ENCODE results near the gene TUT4.

The TUT4 gene

GRCh38 chr1:52469108-52469507 is 83.8 kb downstream of the TUT4 start:
- no peak for DNase-seq (ENCODE audit: low read depth in 2 of 2)

DNA sequence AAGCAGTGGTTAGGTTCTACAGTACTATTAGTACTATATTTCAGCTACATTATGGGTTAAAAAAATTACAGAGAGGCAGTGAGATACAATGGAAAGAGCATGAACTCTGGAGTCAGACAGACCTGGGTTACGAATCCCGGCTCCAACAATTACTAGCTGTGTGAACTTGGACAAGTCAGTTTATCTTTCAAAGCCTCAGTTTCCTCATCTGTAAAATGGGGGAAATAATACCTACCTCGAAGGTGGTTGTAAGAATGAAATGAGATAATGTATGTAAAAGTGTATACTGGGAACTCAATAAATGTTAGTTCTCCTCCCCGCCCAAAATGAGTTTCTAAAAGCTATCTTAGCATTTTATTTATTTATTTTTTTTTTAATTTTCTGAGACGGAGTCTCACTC is 89.0 kb downstream of the TUT4 start:
- no peak for DNase-seq (ENCODE audit: low read depth in 2 of 2)

DNA sequence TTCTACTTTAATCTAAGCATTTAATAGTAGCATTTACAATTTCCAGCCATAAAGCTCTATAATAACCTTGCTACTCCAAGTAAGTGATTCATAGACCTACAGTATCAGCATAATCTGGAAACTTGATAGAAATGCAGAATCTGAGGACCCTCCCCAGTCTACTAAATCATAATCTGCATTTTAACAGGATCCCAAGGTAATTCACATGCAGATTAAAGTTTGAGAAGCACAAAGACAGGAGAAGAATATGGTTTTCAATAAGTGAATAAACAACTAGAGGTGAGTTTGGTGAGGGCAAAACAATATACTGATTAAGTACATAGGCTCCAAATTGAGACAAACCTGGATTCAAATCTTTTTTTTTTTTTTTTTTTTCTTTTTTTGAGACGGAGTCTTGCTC is 91.1 kb downstream of the TUT4 start:
- no peak for DNase-seq (ENCODE audit: low read depth in 2 of 2)

DNA sequence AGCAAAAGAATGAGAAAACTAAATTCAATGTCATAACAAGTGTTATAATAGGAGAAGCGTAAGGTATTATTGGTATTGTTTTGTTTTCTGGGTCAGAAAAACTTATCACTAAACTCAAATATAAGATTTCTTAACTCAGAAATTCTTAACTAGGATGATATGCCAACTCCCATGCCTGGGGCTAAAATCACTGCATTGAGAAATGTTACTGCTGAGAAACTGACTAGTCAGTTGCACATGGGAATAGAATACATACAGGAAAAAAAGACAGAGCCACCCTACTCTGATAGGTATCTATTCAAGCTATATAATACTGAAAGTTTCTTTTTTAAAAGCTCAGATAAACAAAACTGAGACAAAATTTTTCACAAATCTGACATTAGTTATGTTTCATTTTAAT is 92.2 kb downstream of the TUT4 start:
- no peak for DNase-seq (ENCODE audit: low read depth in 2 of 2)

GRCh38 chr1:52455686-52456085 is 97.2 kb downstream of the TUT4 start:
- DNase-seq (ENCODE audit: low read depth in 2 of 2): no peak

DNA sequence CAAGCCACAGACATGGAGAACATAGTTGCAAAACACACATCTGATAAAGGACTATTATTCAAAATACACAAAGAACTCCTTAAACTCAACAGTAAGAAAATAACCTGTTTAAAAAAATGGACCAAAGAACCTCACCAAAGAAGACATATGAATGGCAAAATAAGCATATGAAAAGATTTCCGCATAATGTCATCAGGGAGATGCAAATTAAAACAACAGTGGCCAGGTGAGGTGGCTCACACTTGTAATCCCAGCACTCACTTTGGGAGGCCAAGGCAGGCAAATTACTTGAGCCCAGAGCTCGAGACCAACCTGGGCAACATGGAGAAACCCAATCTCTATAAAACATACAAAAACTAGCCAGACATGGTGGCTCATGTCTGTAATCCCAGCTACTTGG is 98.1 kb downstream of the TUT4 start:
- DNase-seq (ENCODE audit: low read depth in 2 of 2): no peak

GRCh38 chr1:52454127-52454526 is 98.8 kb downstream of the TUT4 start:
- no peak for DNase-seq (ENCODE audit: low read depth in 2 of 2)

DNA sequence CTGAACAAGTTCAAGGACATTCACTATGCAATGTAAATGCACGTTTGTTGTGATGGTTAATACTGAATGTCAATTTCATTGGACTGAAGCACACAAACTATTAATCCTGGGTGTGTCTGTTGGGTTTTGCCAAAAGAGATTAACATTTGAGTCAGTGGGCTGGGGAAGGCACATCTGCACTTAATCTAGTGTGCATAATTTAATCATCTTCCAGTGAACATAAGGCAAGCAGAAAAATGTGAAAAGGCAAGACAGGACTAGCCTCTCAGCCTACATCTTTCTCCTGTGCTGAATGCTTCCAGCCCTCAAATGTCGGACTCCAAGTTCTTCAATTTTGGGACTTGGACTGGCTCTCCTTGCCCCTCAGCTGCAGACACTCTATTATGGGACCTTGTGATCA is 108.4 kb downstream of the TUT4 start:
- no peak for DNase-seq (ENCODE audit: low read depth in 2 of 2)

- no peak for DNase-seq (ENCODE audit: low read depth in 2 of 2)
Observed at GRCh38 chr1:52439976-52440375, 112.9 kb downstream of the TUT4 start.

DNA sequence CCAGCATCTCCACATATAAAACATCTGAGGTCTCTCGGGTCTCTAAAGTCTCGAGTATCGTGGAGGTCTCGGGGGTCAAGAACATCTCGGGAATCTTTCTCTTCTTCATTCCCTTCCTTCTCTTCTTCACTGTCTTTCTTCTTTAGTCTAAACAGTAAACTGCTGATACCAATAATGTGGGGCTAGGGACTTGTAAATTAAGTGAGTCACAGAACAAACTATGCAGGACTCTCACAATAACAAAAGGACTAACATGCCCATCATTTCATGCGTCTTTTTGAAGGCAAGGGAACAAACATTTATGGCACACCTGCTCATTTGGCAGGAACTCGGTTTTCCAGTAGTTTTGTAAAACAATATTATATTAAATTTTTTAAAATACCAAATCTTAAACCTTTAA is 116.1 kb downstream of the TUT4 start:
- DNase-seq (ENCODE audit: low read depth in 2 of 2): no peak

GRCh38 chr1:52435650-52436049 is 117.2 kb downstream of the TUT4 start:
- DNase-seq (ENCODE audit: low read depth in 2 of 2): no peak

DNA sequence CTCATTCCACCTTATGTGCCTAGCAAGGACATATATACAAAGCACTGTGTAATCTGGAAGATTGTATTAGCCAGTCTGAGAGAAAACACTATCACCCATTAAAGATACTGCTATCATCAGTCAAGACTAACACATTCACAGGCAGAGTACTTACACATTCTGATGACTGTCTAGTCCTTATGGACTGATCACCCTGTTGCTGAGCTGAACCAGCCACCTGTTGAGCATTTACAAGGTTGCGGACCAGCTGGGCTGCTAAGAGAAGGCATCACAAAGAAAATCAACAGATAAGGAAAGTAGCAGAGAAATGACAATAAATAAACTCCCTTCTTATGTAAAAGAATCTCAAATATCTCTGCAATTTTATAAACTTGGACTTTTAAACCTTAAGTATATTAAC is 117.7 kb downstream of the TUT4 start:
- DNase-seq (ENCODE audit: low read depth in 2 of 2): no peak

GRCh38 chr1:52432807-52433206 is 120.1 kb downstream of the TUT4 start:
- no peak for DNase-seq (ENCODE audit: low read depth in 2 of 2)

GRCh38 chr1:52427152-52427551 is 125.7 kb downstream of the TUT4 start:
- no peak for DNase-seq (ENCODE audit: low read depth in 2 of 2)

DNA sequence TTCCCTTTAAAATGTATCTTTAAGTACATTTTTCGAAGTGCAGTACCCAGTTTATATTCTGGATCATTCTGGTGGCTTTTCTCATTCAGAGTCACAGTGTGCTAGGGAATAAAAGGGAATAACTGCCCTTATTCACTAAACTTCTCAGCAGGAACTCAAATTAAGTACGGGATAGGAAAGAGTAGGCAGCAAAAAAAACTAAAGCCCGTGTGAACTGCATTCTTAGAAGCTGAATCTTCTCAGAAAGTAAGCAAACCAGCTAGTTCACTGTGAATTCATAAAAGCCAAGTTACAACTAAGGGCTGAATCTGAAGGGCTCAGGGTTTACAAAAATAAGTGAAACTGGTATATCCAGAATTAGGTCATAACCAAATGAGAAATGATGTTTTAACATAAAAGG is 126.5 kb downstream of the TUT4 start:
- DNase-seq (ENCODE audit: low read depth in 2 of 2): no peak

GRCh38 chr1:52424813-52425212 is 128.1 kb downstream of the TUT4 start:
- DNase-seq (ENCODE audit: low read depth in 2 of 2): no peak

GRCh38 chr1:52424231-52424636 is 128.7 kb downstream of the TUT4 start:
- no peak for DNase-seq (ENCODE audit: low read depth in 2 of 2)

GRCh38 chr1:52423771-52424170 is 129.1 kb downstream of the TUT4 start:
- peak; percentile 14 to 20 for DNase-seq (ENCODE audit: low read depth in 2 of 2)

- DNase-seq (ENCODE audit: low read depth in 2 of 2): no peak
Observed at GRCh38 chr1:52423055-52423454, 129.8 kb downstream of the TUT4 start.

- DNase-seq (ENCODE audit: low read depth in 2 of 2): no peak
Observed at GRCh38 chr1:52420713-52421112, 132.2 kb downstream of the TUT4 start.

- DNase-seq (ENCODE audit: low read depth in 2 of 2): no peak
Observed at GRCh38 chr1:52416811-52417210, 136.1 kb downstream of the TUT4 start.

DNA sequence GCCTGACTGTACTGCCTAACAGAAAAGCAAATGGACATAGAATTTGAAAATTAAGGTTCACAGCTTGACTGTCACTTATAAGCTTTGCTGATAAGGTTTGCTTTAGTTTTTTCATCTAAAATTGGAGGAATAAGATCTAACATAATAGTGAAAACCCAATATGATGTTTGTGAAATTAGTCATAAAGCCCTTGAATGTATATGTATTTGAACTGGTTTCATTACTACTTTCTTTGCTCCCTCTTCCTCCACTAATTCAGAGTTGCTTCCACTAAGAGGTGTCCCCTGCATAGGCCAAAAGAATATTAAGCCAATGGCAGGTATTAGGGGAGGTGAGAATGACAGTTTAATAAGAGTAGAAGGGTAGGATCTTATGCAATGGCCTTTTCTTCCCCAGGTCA is 137.9 kb downstream of the TUT4 start:
- DNase-seq (ENCODE audit: low read depth in 2 of 2): no peak

GRCh38 chr1:52413410-52413989 is 139.4 kb downstream of the TUT4 start:
- no peak for DNase-seq (ENCODE audit: low read depth in 2 of 2)

DNA sequence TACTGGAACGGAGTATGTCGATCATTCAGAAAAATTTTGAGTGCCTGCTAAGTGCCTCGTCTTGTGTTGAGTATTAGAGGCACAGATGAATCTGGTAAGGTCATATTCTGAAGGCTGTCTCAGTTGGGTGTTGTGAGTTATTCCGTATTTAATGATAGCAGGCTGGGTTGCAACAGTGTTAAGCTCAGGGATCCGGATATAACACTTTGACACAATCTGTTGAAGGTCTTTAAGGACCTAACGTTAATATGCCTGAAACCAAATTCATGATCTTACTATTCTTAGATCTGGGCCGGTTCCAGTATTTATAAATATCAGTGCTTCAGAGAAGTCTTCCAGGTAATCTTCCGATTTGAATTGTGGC is 147.9 kb downstream of the TUT4 start:
- no peak for DNase-seq (ENCODE audit: low read depth in 2 of 2)
